ENCODE data around the gene OR4D11.

OR4D11 gene

DNA sequence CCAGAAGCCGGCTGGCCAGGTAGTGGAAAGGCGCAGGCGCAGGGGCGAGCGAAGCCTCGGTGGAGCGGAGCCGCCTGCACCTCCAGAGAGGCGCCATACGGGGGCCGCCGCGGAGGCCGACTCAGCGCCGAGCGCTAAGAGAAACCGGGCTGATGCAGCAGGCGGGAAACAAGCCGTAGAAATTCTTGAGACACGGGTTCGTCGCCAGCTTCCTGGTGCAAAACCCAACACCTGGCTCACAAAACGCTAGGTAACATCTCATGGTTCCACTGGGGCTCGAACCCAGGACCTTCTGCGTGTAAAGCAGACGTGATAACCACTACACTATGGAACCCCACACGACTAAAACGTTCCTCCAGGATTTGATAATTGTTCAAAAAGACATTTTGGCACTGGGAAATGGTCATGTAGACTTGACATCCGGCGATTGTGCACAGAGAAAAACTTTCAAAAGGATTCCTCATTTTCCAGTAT, 47.0 kb downstream of the OR4D11 start:
- peak; percentile 95 for DNase-seq

DNA sequence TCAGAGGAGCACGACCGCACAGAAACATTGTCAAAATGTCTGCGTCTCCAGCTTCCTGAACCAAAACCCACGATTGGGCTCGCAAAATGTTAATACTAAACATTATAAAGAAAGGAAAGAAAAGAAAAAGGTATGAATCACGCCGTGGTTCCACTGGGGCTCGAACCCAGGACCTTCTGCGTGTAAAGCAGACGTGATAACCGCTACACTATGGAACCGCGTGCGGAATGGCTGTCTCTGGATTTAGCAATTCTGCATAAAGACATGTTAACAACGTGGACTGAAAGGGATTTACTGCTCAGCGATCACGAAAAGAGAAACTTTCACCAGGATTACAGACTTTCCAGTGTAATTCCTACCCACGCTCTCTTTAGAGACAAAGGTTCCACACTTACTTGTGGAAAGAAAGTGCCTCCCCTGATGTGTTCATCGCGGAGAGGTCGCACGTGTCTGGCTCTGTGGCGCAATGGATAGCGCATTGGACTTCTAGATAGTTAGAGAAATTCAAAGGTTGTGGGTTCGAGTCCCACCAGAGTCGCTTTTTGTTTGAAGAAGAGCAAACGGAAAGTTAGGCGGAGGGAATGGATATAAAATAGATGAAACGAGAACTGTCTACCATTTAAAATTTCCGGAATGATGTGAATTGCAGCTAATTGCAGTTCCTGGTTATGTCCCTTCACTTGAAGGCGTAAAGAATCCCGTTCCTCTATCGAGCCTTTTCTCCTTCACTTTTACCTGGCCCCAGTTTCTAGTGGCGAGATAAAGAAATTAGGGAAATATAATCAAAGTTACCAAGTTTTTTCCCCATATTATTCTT, 47.7 kb downstream of the OR4D11 start:
- DNase-seq, result peak; percentile 93

DNA sequence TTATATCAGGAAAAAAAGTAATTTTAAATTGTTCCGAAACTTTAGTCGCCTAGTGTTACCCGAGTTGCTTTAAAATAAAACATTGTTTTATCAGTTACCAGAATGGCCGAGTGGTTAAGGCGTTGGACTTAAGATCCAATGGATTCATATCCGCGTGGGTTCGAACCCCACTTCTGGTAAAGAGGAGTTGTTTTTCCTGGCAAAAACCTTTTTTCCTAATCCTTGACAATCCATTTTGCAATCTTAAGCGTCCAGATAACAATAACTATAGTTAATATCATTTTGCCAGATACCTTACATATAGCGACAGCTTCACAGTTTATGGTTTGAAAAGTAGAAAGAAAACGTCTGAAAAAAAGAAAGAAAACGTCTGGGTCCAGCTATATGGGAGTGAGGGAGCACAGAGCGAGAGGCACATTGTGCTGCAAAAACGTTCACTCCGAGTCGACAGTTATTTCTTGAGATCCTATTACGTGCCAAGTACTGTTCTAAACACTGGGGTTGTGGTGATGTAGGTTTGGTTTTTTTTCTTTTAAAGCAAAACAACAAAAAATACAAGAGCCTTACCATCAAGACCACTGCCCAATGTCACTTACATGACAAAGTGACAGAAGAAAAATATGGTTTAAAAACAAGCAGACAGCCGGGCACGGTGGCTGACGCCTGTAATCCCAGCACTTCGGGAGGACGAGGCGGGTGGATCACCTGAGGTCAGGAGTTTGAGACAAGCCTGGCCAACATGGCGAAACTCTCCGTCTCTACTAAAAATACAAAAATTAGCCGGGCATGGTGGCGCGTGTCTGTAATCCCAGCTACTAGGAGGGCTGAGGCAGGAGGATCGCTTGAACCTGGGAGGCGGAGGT, 48.5 kb downstream of the OR4D11 start:
- DNase-seq, result peak; percentile 61

DNA sequence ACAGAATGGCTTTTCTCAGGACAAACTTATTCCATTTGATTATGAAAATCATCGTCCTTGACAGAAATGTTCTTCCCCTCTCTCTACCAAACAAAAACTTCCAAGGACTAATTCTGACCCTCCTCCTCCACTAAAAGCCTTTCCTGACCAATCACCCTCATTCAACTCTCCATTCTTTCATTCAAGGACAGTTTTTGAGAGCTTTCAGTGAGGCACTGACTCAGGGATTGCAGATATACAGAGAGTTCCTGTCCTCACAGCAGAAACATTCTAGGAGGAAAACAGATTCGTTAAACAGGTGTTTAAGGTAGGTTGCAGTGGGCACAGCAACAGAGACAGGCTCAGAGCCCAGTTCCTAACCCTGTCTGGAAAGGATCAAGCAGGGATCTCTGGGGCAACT, 49.5 kb downstream of the OR4D11 start:
- no peak for DNase-seq

DNA sequence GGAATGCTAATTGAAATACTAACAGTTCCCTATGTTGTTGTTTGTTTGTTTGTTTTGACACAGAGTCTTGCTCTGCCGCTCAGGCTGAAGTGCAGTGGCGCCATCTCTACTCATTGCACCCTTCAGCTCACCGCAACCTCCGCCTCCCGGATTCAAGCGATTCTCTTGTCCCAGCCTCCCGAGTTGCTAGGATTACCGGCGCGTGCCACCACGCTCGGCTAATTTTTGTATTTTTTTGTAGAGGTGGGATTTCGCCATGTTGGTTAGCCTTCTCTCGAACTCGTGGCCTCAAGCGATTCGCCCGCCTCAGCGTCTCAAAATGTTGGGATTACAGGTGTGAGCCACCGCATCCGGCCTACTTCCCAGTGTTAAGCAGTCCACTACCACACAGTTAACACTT, 49.9 kb downstream of the OR4D11 start:
- no peak for DNase-seq
